Trophoblast cell (in vitro differentiated cells and primary cell): Measurements from ENCODE around the gene ITGA1.

Source experiments
- DNase-seq, 2 donors: peaks; one replicate each; pipeline ENCODE4 v3.0.0-alpha.2; 2016
- H2AFZ ChIP-seq: 2 replicates; pipeline ENCODE4 v1.6.1; 2013; ENCODE audit warnings: low read length, moderate library complexity, mild to moderate bottlenecking; ENCODE audit not compliant: insufficient read depth, poor library complexity
- H2AK5ac ChIP-seq: 2 replicates; pipeline ENCODE4 v1.6.1; 2013; ENCODE audit warnings: mild to moderate bottlenecking, low read length
- H2BK120ac ChIP-seq: 2 replicates; pipeline ENCODE4 v1.6.1; 2013; ENCODE audit warnings: low read length, mild to moderate bottlenecking, moderate library complexity; ENCODE audit not compliant: insufficient read depth, poor library complexity
- H2BK12ac ChIP-seq: 2 replicates; pipeline ENCODE4 v1.6.1; 2013; ENCODE audit warnings: mild to moderate bottlenecking, low read length, moderate library complexity
- H2BK5ac ChIP-seq: 2 replicates; pipeline ENCODE4 v1.6.1; 2013; ENCODE audit warnings: low read length, low read depth, moderate library complexity, mild to moderate bottlenecking; ENCODE audit not compliant: poor library complexity
- H3K14ac ChIP-seq: 2 replicates; pipeline ENCODE4 v1.6.1; 2013; ENCODE audit warnings: mild to moderate bottlenecking, low read length
- H3K18ac ChIP-seq: 2 replicates; pipeline ENCODE4 v1.6.1; 2013; ENCODE audit warnings: mild to moderate bottlenecking, low read length
- H3K23ac ChIP-seq: 2 replicates; pipeline ENCODE4 v1.6.1; 2013; ENCODE audit warnings: low read length
- H3K27ac ChIP-seq: 2 replicates; pipeline ENCODE4 v1.5.1; 2013; ENCODE audit warnings: low read depth, mild to moderate bottlenecking, inconsistent platforms, low read length, moderate library complexity
- H3K27me3 ChIP-seq: 2 replicates; pipeline ENCODE4 v1.6.1; 2013; ENCODE audit warnings: inconsistent platforms, mild to moderate bottlenecking, low read length, moderate library complexity; ENCODE audit not compliant: insufficient read depth
- H3K36me3 ChIP-seq, 2 experiments: 1 replicate in 1 of 2; 2 replicates in 1 of 2; pipeline ENCODE4 v1.6.1; 2013; ENCODE audit warnings: low read length in 2 of 2, mild to moderate bottlenecking in 2 of 2, moderate library complexity in 1 of 2; ENCODE audit not compliant: insufficient read depth in 2 of 2, control insufficient read depth in 1 of 2
- H3K4ac ChIP-seq: 2 replicates; pipeline ENCODE4 v1.6.1; 2013; ENCODE audit warnings: low read depth, mild to moderate bottlenecking, low read length, moderate library complexity
- H3K4me1 ChIP-seq, 2 experiments: 1 replicate in 1 of 2; 2 replicates in 1 of 2; pipeline ENCODE4 v1.6.1; 2013; ENCODE audit warnings: low read length in 2 of 2, mild to moderate bottlenecking in 2 of 2, moderate library complexity in 1 of 2; ENCODE audit not compliant: insufficient read depth in 2 of 2, control insufficient read depth in 1 of 2
- H3K4me2 ChIP-seq: 2 replicates; pipeline ENCODE4 v1.6.1; 2013; ENCODE audit warnings: inconsistent platforms, mild to moderate bottlenecking, low read length, moderate library complexity
- H3K4me3 ChIP-seq: 2 replicates; pipeline ENCODE4 v1.5.1; 2013; ENCODE audit warnings: mild to moderate bottlenecking, low read depth, low read length, inconsistent platforms
- H3K79me1 ChIP-seq: one replicate; pipeline ENCODE4 v1.6.1; 2013; ENCODE audit warnings: low read length
- H3K79me2 ChIP-seq: 2 replicates; pipeline ENCODE4 v1.6.1; 2013; ENCODE audit warnings: low read length, mild to moderate bottlenecking; ENCODE audit not compliant: control insufficient read depth, insufficient read depth, poor library complexity
- H3K9ac ChIP-seq: 2 replicates; pipeline ENCODE4 v1.6.1; 2013; ENCODE audit warnings: mild to moderate bottlenecking, low read length
- H3K9me3 ChIP-seq: 2 replicates; pipeline ENCODE4 v1.6.1; 2013; ENCODE audit warnings: low read depth, mild to moderate bottlenecking, control low read depth, inconsistent platforms, low read length; ENCODE audit not compliant: insufficient read depth
- H4K12ac ChIP-seq: 2 replicates; pipeline ENCODE4 v1.6.1; 2013; ENCODE audit warnings: low read depth, mild to moderate bottlenecking, low read length, moderate library complexity
- H4K8ac ChIP-seq: 2 replicates; pipeline ENCODE4 v1.6.1; 2013; ENCODE audit warnings: low read depth, mild to moderate bottlenecking, low read length, moderate library complexity
- H4K91ac ChIP-seq: one replicate; pipeline ENCODE4 v1.6.1; 2013; ENCODE audit warnings: low read depth, mild to moderate bottlenecking, low read length, moderate library complexity
- WGBS: extraction: QIAGEN DNeasy Blood & Tissue Kit; methylation state at CpG from one replicate; pipeline ENCODE4 v1.1.7; 2013; ENCODE audit warnings: missing lambda C conversion rate; ENCODE audit not compliant: insufficient read length, insufficient coverage; ENCODE audit errors: extremely low coverage; 5-methylcytosine and 5-hydroxymethylcytosine counted together

ITGA1 gene

DNA sequence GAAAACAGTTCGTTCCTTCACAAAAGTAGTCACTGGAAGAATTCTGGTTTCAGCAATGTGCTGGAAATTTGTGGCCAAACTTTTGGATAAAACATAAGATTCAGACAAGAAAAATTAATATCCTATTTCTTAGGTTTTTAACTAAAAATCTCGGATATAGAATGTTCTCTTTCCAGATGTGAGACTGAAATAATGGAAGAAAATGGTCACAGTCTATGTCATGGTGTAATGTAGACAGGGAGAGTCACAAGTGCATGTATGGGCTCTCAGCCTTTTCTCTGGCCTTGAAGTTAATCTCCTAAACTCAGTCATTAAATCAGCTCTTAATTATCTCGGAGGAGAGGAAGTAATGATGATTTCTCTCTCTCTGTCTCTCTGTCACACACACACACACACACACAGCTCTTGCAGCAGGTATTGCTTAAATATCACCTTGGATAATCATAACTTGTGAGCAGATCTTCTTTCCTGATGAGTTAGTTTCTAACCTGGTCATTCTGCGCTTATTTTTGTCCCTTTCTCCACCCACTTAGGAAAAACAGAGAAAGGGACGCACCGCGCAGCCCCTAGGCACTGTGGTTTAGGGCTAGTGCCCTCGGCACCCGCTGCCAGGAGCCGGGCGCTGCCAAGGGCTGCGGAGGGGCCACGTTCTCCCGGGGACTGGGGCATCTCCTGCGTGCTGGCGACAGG, 200.8 kb downstream of the ITGA1 start:
- Histone ChIP-seq H3K14ac (peak overlapping the region; percentile 80), H3K4me3 (peak overlapping the region; percentile 89), H3K27ac (peak overlapping the region; percentile 32), H3K9me3 (peaks cover 2% of the 10 kb centered on the region), H4K8ac (peak overlapping the region; percentile 75), H3K4ac (peak overlapping the region; percentile 30), H4K12ac (peak overlapping the region; percentile 62), H2BK12ac (peak overlapping the region; percentile 85), H3K18ac (peak overlapping the region; percentile 62), H3K23ac (no peak overlapping the region), H3K4me2 (peak overlapping the region; percentile 95), H3K79me1 (peaks cover 4% of the 10 kb centered on the region), H2BK120ac (peak overlapping the region; percentile 62), H3K27me3 (no peaks in the 10 kb centered on the region), H3K9ac (peak overlapping the region; percentile 79), H4K91ac (peak overlapping the region; percentile 92), H2AK5ac (no peak overlapping the region), H2AFZ (peak overlapping the region; percentile 41), H3K36me3 (no peaks in the 10 kb centered on the region), H3K4me1 (peaks cover 3 to 10% of the 10 kb centered on the region in 2 experiments), H3K79me2 (peaks cover 3% of the 10 kb centered on the region), H2BK5ac (peak overlapping the region; percentile 45)
- no peak for DNase-seq
- WGBS, result no CpG with 5 or more reads among the region's 16 CpGs

DNA sequence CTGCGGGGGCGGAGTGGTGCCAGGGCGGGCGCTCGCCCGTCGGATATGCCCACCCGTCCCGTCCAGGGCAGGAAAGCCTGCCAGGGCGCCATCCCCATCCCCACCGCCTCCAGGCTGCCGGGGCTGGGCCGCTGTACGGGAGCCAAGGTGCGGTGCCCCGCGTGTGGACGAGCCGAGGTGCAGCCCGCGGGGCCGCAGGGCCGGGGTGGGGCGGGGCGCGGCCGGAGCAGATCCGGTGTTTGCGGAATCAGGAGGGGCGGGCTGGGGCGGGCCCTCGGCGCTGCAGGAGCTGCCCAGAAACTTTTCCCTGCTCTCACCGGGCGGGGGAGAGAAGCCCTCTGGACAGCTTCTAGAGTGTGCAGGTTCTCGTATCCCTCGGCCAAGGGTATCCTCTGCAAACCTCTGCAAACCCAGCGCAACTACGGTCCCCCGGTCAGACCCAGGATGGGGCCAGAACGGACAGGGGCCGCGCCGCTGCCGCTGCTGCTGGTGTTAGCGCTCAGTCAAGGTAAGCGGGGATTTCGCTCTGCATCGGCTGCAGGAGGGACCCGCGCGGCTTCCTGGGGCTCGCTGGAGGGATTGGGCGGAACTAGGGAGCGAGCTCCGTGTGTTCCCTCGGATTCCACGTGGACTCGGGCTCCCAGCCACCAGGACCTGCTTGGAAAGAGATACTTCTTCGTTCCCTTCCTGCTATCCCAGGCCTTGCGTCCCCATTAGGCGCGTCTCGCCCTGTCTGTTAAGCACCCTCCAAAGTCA, 201.5 kb downstream of the ITGA1 start, which contains the start of gene ITGA2:
Gene ITGA2 (plus strand): TSS at position 328 of the 756 bp plus-strand sequence. CDS start 117 bp downstream, at position 445.
- H3K9me3 ChIP-seq, result peaks cover 2% of the 10 kb centered on the region
- H3K4me1 ChIP-seq, result peaks cover 3 to 10% of the 10 kb centered on the region in 2 experiments
- peak within 1 kb of the TSS; percentile 80 for H3K14ac ChIP-seq
- no CpG with 5 or more reads among the region's 64 CpGs for WGBS
- H3K27ac ChIP-seq, result peak within 1 kb of the TSS; percentile 31
- H3K23ac ChIP-seq, result no peak within 1 kb of the TSS
- H2BK120ac ChIP-seq, result peak within 1 kb of the TSS; percentile 62
- peak within 1 kb of the TSS; percentile 85 for H2BK12ac ChIP-seq
- peaks cover 3% of the 10 kb centered on the region for H3K79me2 ChIP-seq
- H4K8ac ChIP-seq, result peak within 1 kb of the TSS; percentile 75
- peak within 1 kb of the TSS; percentile 62 for H3K18ac ChIP-seq
- H3K4ac ChIP-seq, result peak within 1 kb of the TSS; percentile 30
- peak within 1 kb of the TSS; percentile 45 for H2BK5ac ChIP-seq
- H4K91ac ChIP-seq, result peak within 1 kb of the TSS; percentile 92
- peak within 1 kb of the TSS; percentile 47 for H2AFZ ChIP-seq
- H3K4me2 ChIP-seq, result peak within 1 kb of the TSS; percentile 95
- H3K9ac ChIP-seq, result peak within 1 kb of the TSS; percentile 79
- no peak within 1 kb of the TSS for H2AK5ac ChIP-seq
- no peaks in the 10 kb centered on the region for H3K27me3 ChIP-seq
- peaks cover 4% of the 10 kb centered on the region for H3K79me1 ChIP-seq
- peak; percentile 5 to 34 for DNase-seq
- H3K4me3 ChIP-seq, result peak within 1 kb of the TSS; percentile 89
- no peaks in the 10 kb centered on the region for H3K36me3 ChIP-seq
- H4K12ac ChIP-seq, result peak within 1 kb of the TSS; percentile 62

DNA sequence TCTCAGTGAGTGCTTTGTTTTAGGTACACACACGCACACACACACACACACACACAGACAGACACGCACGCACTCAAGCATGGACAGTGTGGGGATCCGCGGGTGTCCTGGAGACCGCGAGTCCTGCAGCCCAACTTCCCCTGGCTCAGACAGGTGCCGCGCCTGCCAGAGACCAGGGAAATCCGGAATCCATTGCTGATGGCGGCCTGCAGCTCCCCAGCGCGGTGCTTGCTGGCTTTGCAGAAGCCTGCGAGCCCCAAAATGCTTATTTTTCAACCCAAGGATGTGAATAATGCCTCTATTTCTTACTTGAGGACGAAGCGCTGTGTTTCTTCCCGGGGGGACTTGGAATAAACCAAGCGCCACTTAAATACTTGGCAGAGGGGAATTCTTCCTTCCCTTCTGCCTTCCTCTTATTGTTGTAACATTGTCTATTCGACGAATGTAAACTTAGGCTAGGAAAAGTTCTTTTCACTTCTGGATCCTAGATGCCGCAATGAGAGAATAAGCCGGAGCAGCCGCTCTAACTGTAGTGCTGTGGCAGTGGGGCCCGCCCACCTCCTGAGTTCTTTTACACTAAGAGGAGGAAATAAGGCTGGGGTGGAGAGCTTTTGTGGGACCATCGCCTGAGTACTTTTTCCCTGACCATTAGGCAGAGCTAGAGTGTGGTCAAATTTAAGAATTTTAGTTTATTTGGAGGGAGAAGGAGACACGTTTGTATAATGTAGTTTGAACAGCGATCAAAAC, 202.2 kb downstream of the ITGA1 start:
- H3K4ac ChIP-seq, result no peak overlapping the region
- H2BK5ac ChIP-seq, result no peak overlapping the region
- DNase-seq, result no peak

DNA sequence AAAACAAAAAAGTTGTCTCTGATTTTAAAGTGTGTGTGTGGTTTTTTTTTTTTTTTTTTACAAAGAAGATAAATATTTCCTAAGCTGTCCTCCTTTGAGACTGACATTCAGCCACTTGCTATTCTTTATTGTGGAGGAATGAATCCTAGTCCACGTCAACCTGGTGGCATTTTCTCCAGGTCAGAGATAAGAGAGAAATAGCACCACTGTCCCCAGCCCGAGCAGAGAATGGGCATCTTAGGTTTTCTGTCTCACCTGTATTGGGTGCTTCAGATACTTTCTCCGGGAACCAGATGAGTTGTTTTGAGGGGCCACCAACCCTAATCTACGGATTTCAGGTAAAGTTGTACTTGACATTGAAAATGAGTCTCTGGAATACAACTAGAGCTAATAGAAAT, 202.8 kb downstream of the ITGA1 start:
- peak overlapping the region; percentile 54 for H3K4me2 ChIP-seq
- H4K91ac ChIP-seq, result no peak overlapping the region
- H2AFZ ChIP-seq, result no peak overlapping the region
- H2BK12ac ChIP-seq, result no peak overlapping the region
- no peaks in the 10 kb centered on the region for H3K36me3 ChIP-seq
- no peak overlapping the region for H2BK120ac ChIP-seq
- peaks cover 2% of the 10 kb centered on the region for H3K9me3 ChIP-seq
- H2AK5ac ChIP-seq, result no peak overlapping the region
- H3K14ac ChIP-seq, result no peak overlapping the region
- peaks cover 3 to 10% of the 10 kb centered on the region in 2 experiments for H3K4me1 ChIP-seq
- H3K27ac ChIP-seq, result no peak overlapping the region
- H3K23ac ChIP-seq, result no peak overlapping the region
- no CpG with 5 or more reads among the region's 4 CpGs for WGBS
- H3K79me2 ChIP-seq, result peaks cover 3% of the 10 kb centered on the region
- H3K9ac ChIP-seq, result no peak overlapping the region
- DNase-seq, result peak; percentile 40 to 71
- no peak overlapping the region for H3K18ac ChIP-seq
- no peak overlapping the region for H4K12ac ChIP-seq
- no peak overlapping the region for H4K8ac ChIP-seq
- no peak overlapping the region for H3K4ac ChIP-seq
- no peaks in the 10 kb centered on the region for H3K27me3 ChIP-seq
- H3K79me1 ChIP-seq, result peaks cover 4% of the 10 kb centered on the region
- no peak overlapping the region for H3K4me3 ChIP-seq
- no peak overlapping the region for H2BK5ac ChIP-seq

More for the DNA sequence above, 202.2 kb downstream of the ITGA1 start:
- Histone ChIP-seq H3K4me1 (peaks cover 3 to 10% of the 10 kb centered on the region in 2 experiments), H3K9ac (peak overlapping the region; percentile 67), H3K18ac (no peak overlapping the region), H3K79me2 (peaks cover 3% of the 10 kb centered on the region), H4K91ac (no peak overlapping the region), H3K4me3 (peak overlapping the region; percentile 89), H3K23ac (no peak overlapping the region), H3K79me1 (peaks cover 4% of the 10 kb centered on the region), H2BK120ac (no peak overlapping the region), H3K9me3 (peaks cover 2% of the 10 kb centered on the region), H3K14ac (no peak overlapping the region), H2AFZ (no peak overlapping the region), H3K4me2 (peak overlapping the region; percentile 95), H4K8ac (no peak overlapping the region), H2BK12ac (no peak overlapping the region), H3K27ac (no peak overlapping the region), H3K36me3 (no peaks in the 10 kb centered on the region), H2AK5ac (no peak overlapping the region), H4K12ac (no peak overlapping the region), H3K27me3 (no peaks in the 10 kb centered on the region)
- no CpG with 5 or more reads among the region's 27 CpGs for WGBS
